ENCODE measurements around the gene PCGF3.

The PCGF3 gene

DNA sequence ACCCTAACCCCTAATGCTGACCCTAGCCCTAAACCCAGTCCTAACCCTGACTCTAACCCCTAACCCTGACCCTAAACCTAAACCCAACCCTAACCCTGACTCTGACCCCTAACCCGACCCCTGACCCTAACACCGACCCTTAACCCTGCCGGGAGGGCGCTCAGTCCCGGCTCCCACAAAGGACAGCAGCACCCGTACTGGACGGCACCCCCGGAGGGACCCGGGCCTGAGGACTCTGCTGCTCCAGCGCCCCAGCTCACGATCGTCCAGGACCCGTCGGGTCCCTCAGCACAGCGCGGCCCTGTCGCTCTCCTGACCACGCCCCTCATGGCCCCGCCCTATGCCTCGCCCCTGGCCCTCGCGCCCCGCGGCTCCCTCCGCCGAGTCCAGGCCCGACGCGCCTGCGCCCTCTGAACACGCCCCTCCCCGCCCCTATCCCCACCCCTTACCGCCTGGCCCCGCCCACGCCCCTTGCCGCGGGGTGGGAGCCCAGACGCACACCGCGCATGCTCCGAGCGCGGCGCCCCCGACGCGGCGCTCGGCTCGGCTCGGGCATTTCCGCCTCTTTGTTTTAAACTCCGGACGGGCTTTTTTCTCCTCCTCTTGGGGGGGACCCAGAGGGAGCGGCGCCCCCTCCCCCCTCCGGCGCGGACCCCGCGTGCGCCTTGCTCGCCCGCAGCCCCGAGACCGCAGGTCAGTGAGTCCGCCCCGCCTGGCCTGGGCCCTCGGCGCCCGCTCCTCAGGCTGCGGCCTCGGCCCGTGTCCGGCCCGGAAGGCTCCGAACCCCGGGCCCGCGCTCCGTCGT is at the start of gene PCGF3 (continued):
- TF ChIP-seq, protein P1, sequence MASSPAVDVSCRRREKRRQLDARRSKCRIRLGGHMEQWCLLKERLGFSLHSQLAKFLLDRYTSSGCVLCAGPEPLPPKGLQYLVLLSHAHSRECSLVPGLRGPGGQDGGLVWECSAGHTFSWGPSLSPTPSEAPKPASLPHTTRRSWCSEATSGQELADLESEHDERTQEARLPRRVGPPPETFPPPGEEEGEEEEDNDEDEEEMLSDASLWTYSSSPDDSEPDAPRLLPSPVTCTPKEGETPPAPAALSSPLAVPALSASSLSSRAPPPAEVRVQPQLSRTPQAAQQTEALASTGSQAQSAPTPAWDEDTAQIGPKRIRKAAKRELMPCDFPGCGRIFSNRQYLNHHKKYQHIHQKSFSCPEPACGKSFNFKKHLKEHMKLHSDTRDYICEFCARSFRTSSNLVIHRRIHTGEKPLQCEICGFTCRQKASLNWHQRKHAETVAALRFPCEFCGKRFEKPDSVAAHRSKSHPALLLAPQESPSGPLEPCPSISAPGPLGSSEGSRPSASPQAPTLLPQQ (tag by site-specific recombination; IDR thresholded peaks at IDR 0.05), result no peak
- TF ChIP-seq, protein P2, sequence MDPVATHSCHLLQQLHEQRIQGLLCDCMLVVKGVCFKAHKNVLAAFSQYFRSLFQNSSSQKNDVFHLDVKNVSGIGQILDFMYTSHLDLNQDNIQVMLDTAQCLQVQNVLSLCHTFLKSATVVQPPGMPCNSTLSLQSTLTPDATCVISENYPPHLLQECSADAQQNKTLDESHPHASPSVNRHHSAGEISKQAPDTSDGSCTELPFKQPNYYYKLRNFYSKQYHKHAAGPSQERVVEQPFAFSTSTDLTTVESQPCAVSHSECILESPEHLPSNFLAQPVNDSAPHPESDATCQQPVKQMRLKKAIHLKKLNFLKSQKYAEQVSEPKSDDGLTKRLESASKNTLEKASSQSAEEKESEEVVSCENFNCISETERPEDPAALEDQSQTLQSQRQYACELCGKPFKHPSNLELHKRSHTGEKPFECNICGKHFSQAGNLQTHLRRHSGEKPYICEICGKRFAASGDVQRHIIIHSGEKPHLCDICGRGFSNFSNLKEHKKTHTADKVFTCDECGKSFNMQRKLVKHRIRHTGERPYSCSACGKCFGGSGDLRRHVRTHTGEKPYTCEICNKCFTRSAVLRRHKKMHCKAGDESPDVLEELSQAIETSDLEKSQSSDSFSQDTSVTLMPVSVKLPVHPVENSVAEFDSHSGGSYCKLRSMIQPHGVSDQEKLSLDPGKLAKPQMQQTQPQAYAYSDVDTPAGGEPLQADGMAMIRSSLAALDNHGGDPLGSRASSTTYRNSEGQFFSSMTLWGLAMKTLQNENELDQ (tag by site-specific recombination; IDR thresholded peaks at IDR 0.05; ENCODE audit: low read depth), result no peak
- TF ChIP-seq YY1 (tag by site-specific recombination; IDR thresholded peaks at IDR 0.05) (no peak), KLF1 (tag by site-specific recombination; IDR thresholded peaks at IDR 0.05) (peak; percentile 80)

DNA sequence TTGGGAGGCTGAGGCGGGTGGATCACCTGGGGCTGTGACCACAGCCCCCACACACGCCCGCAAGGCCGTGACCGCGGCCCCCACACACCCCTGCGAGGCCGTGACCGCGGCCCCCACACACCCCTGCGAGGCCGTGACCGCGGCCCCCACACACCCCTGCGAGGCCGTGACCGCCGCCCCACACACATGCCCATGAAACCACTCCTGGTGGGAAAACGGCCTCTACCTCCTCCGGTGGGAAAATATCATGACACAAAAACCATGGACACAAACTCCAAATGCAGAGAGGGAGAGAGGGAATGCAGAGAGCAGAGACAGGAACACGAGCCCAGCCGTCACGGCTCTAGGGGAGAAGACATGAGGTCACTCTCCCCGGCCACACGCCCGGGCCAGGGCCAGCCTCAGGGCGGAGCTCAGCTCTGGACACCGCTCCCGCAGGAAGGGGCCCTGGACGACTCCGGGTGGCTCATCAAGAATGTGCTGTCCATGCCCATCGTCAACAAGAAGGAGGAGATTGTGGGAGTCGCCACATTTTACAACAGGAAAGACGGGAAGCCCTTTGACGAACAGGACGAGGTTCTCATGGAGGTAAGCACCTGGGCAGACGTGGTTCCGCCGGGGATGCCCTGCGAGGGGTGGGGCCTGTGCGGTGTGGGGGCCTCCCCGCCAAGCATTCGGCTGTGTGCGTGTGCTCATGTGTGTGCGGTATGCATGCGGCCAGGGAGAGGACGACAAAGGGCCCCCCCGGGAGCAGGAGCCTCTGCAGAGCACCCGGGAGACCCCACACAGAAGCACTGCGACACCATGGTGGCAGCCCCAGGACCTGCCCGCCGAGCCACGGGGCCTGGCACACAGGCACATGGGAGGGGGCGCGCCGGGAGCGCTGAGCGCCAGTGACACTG is 48.9 kb upstream of the PCGF3 start:
- peak; percentile 33 for TF ChIP-seq ZFHX2 (tag by site-specific recombination; conservative IDR thresholded peaks at IDR 0.05)
- no peak for TF ChIP-seq ZNF791 (tag by site-specific recombination; IDR thresholded peaks at IDR 0.05)
- TF ChIP-seq ZNF529 (tag by site-specific recombination; IDR thresholded peaks at IDR 0.05; ENCODE audit: insufficient replicate concordance), result no peak
- no peak for TF ChIP-seq GLI4 (tag by site-specific recombination; IDR thresholded peaks at IDR 0.05)
- no peaks in the 10 kb centered on the region for H3K4me1 ChIP-seq (ENCODE audit: control insufficient read depth, insufficient read depth, low read length)
- ChIA-PET POLR2A (no interaction called here), CTCF (no interaction called here)
- H3K27ac ChIP-seq (ENCODE audit: extremely low read depth, low read depth, low read length), result no peak overlapping the region
- H3K36me3 ChIP-seq (ENCODE audit: control insufficient read depth in 2 of 2, insufficient read depth in 1 of 2, low read length in 2 of 2), result no peaks in the 10 kb centered on the region
- no peaks in the 10 kb centered on the region for H3K9me3 ChIP-seq (ENCODE audit: control insufficient read depth, insufficient read depth, low read depth, low read length)
- no peak overlapping the region for H3K4me3 ChIP-seq (ENCODE audit: low read depth, low read length)

DNA sequence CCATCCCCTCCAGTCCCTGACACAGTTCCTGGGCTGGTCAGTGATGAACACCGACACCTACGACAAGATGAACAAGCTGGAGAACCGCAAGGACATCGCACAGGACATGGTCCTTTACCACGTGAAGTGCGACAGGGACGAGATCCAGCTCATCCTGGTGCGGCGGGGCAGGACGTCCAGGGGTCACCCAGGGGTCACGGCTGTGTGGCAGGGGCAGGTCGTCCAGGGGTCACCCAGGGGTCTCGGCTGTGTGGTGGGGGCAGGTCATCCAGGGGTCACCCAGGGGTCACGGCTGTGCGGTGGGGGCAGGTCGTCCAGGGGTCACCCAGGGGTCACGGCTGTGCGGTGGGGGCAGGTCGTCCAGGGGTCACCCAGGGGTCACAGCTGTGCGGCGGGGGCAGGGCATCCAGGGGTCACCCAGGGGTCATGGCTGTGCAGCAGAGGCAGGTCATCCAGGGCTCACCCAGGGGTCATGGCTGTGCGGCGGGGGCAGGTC is 48.2 kb upstream of the PCGF3 start:
- CTCF ChIA-PET, result no interaction called here
- H3K36me3 ChIP-seq (ENCODE audit: control insufficient read depth in 2 of 2, insufficient read depth in 1 of 2, low read length in 2 of 2), result no peaks in the 10 kb centered on the region

More for the DNA sequence above, 48.2 kb upstream of the PCGF3 start:
- Histone ChIP-seq H3K4me3 (ENCODE audit: low read depth, low read length) (no peak overlapping the region), H3K4me1 (ENCODE audit: control insufficient read depth, insufficient read depth, low read length) (no peaks in the 10 kb centered on the region), H3K9me3 (ENCODE audit: control insufficient read depth, insufficient read depth, low read depth, low read length) (no peaks in the 10 kb centered on the region), H3K27ac (ENCODE audit: extremely low read depth, low read depth, low read length) (no peak overlapping the region)
- TF ChIP-seq, protein P3, sequence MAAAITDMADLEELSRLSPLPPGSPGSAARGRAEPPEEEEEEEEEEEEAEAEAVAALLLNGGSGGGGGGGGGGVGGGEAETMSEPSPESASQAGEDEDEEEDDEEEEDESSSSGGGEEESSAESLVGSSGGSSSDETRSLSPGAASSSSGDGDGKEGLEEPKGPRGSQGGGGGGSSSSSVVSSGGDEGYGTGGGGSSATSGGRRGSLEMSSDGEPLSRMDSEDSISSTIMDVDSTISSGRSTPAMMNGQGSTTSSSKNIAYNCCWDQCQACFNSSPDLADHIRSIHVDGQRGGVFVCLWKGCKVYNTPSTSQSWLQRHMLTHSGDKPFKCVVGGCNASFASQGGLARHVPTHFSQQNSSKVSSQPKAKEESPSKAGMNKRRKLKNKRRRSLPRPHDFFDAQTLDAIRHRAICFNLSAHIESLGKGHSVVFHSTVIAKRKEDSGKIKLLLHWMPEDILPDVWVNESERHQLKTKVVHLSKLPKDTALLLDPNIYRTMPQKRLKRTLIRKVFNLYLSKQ (tag by site-specific recombination; IDR thresholded peaks at IDR 0.05; ENCODE audit: borderline replicate concordance), result no peak
- TF ChIP-seq, protein P4, sequence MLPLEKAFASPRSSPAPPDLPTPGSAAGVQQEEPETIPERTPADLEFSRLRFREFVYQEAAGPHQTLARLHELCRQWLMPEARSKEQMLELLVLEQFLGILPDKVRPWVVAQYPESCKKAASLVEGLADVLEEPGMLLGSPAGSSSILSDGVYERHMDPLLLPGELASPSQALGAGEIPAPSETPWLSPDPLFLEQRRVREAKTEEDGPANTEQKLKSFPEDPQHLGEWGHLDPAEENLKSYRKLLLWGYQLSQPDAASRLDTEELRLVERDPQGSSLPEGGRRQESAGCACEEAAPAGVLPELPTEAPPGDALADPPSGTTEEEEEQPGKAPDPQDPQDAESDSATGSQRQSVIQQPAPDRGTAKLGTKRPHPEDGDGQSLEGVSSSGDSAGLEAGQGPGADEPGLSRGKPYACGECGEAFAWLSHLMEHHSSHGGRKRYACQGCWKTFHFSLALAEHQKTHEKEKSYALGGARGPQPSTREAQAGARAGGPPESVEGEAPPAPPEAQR (tag by site-specific recombination; IDR thresholded peaks at IDR 0.05), result no peak
- TF ChIP-seq, protein P5, sequence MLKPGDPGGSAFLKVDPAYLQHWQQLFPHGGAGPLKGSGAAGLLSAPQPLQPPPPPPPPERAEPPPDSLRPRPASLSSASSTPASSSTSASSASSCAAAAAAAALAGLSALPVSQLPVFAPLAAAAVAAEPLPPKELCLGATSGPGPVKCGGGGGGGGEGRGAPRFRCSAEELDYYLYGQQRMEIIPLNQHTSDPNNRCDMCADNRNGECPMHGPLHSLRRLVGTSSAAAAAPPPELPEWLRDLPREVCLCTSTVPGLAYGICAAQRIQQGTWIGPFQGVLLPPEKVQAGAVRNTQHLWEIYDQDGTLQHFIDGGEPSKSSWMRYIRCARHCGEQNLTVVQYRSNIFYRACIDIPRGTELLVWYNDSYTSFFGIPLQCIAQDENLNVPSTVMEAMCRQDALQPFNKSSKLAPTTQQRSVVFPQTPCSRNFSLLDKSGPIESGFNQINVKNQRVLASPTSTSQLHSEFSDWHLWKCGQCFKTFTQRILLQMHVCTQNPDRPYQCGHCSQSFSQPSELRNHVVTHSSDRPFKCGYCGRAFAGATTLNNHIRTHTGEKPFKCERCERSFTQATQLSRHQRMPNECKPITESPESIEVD (tag by site-specific recombination; IDR thresholded peaks at IDR 0.05), result no peak
- TF ChIP-seq KLF9 (tag by site-specific recombination; IDR thresholded peaks at IDR 0.05; ENCODE audit: low read depth) (no peak), ZFP37 (tag by site-specific recombination; IDR thresholded peaks at IDR 0.05) (no peak), ZNF585B (tag by site-specific recombination; IDR thresholded peaks at IDR 0.05) (no peak), ZNF2 (tag by site-specific recombination; IDR thresholded peaks at IDR 0.05) (no peak), ZNF544 (tag by site-specific recombination; IDR thresholded peaks at IDR 0.05) (no peak)
- TF ChIP-seq, protein P6, sequence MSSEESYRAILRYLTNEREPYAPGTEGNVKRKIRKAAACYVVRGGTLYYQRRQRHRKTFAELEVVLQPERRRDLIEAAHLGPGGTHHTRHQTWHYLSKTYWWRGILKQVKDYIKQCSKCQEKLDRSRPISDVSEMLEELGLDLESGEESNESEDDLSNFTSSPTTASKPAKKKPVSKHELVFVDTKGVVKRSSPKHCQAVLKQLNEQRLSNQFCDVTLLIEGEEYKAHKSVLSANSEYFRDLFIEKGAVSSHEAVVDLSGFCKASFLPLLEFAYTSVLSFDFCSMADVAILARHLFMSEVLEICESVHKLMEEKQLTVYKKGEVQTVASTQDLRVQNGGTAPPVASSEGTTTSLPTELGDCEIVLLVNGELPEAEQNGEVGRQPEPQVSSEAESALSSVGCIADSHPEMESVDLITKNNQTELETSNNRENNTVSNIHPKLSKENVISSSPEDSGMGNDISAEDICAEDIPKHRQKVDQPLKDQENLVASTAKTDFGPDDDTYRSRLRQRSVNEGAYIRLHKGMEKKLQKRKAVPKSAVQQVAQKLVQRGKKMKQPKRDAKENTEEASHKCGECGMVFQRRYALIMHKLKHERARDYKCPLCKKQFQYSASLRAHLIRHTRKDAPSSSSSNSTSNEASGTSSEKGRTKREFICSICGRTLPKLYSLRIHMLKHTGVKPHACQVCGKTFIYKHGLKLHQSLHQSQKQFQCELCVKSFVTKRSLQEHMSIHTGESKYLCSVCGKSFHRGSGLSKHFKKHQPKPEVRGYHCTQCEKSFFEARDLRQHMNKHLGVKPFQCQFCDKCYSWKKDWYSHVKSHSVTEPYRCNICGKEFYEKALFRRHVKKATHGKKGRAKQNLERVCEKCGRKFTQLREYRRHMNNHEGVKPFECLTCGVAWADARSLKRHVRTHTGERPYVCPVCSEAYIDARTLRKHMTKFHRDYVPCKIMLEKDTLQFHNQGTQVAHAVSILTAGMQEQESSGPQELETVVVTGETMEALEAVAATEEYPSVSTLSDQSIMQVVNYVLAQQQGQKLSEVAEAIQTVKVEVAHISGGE (tag by site-specific recombination; conservative IDR thresholded peaks at IDR 0.05; ENCODE audit: low read depth), result no peak
- POLR2A ChIA-PET, result no interaction called here
